Measurements from ENCODE around the gene PLXNB2.

PLXNB2 gene

DNA sequence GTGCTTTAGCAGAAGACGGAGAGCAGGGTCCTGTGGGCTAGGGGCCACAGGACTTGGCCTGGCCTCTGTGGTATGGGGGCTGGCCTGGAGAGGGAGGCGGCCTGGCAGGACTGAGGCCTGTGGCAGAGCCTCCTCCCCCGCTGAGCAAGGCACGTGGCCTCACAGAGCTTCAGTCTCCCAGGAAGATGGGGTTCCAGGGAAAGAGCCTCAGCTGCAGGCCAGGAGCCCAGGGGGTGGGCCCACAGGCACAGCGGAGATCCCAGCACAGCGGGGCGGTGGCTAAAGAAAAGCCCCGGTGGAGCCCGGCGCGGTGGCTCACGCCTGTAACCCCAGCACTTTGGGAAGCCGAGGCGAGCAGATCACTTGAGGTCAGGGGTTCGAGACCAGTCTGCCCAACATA, 48.1 kb downstream of the PLXNB2 start:
- no peak overlapping the region for H3K4me3 ChIP-seq (ENCODE audit: low read depth in 1 of 2, low read length in 2 of 2)
- ATAC-seq (ENCODE audit: insufficient read depth, low read depth) (no peak), DNase-seq (no peak)
- H4K20me1 ChIP-seq (ENCODE audit: insufficient read depth, low read length) = peaks cover 9% of the 10 kb centered on the region; the same call in 1 of the 2 replicates
- H2AFZ ChIP-seq (ENCODE audit: low read depth, low read length) = no peak overlapping the region
- H3K4me1 ChIP-seq (ENCODE audit: insufficient read depth, low read length) = no peaks in the 10 kb centered on the region
- no peak overlapping the region for H3K9ac ChIP-seq (ENCODE audit: low read depth, low read length)
- no peak for TF ChIP-seq EZH2 (IDR thresholded peaks at IDR 0.05; ENCODE audit: borderline replicate concordance, low read depth, low read length, severe bottlenecking)
- TF ChIP-seq, protein P1, sequence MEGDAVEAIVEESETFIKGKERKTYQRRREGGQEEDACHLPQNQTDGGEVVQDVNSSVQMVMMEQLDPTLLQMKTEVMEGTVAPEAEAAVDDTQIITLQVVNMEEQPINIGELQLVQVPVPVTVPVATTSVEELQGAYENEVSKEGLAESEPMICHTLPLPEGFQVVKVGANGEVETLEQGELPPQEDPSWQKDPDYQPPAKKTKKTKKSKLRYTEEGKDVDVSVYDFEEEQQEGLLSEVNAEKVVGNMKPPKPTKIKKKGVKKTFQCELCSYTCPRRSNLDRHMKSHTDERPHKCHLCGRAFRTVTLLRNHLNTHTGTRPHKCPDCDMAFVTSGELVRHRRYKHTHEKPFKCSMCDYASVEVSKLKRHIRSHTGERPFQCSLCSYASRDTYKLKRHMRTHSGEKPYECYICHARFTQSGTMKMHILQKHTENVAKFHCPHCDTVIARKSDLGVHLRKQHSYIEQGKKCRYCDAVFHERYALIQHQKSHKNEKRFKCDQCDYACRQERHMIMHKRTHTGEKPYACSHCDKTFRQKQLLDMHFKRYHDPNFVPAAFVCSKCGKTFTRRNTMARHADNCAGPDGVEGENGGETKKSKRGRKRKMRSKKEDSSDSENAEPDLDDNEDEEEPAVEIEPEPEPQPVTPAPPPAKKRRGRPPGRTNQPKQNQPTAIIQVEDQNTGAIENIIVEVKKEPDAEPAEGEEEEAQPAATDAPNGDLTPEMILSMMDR (IDR thresholded peaks at IDR 0.05; ENCODE audit: borderline replicate concordance, extremely low read depth, low read length, poor library complexity, severe bottlenecking) = no peak
- H3K27ac ChIP-seq (ENCODE audit: low read length) = no peak overlapping the region
- no peaks in the 10 kb centered on the region for H3K36me3 ChIP-seq (ENCODE audit: insufficient read depth, low read length)
- no peaks in the 10 kb centered on the region for H3K27me3 ChIP-seq (ENCODE audit: insufficient read depth, low read length, poor library complexity)
- no peaks in the 10 kb centered on the region for H3K9me3 ChIP-seq (ENCODE audit: insufficient read depth, low read length, severe bottlenecking)
- H3K79me2 ChIP-seq (ENCODE audit: insufficient read depth, low read length) = no peaks in the 10 kb centered on the region
- H3K4me2 ChIP-seq (ENCODE audit: insufficient read depth, low read length) = no peak overlapping the region

DNA sequence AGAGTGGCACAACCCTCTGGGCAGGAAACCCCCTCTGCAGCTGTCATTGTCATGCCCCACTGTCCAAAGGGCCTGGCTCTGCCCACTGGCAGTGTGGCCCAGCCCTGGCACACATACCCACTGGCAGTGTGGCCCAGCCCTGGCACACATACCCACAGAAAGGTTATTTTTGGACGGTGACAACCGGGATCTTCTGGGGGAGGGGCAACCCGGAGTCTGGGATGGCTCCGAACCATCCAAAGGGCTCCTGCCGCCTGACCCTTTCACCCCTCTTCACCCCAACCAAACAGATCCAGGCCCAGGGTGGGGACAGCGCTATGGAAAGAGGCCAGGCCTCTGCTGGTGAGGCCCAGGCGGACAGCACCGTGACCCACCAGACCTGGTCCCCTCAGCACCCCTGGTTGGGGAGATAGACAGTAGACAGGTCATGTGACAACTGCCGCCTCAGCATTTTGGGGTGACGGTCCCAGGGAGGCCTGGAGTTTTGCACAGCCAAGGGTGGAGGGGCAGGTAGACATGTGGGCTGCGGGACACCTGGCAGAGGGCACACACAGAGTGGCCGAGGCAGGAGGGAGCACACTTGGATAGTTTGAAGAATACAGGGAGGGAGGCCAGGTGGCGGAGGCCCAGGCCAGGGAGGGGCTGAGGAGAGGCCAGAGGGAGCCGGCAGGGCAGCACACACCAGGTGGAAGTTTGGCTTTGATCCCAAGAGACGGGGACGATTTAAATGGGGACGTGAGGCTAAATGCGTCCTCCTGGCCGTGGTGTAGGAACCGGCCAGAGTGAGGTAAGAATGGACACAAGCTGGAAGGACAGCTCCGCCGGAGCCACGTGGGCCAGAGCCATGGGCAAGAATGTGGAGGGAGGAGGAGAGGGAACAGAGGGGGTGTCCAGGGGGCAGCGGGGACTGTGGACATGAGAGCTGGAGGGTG, 48.8 kb downstream of the PLXNB2 start:
- no peaks in the 10 kb centered on the region for H3K27me3 ChIP-seq (ENCODE audit: insufficient read depth, low read length, poor library complexity)
- no peak overlapping the region for H3K9ac ChIP-seq (ENCODE audit: low read depth, low read length)
- DNase-seq = no peak
- no peak overlapping the region for H2AFZ ChIP-seq (ENCODE audit: low read depth, low read length)
- TF ChIP-seq, protein P1 (IDR thresholded peaks at IDR 0.05; ENCODE audit: borderline replicate concordance, extremely low read depth, low read length, poor library complexity, severe bottlenecking) = no peak
- no peak for TF ChIP-seq EZH2 (IDR thresholded peaks at IDR 0.05; ENCODE audit: borderline replicate concordance, low read depth, low read length, severe bottlenecking)
- no peak overlapping the region for H3K27ac ChIP-seq (ENCODE audit: low read length)
- no peak overlapping the region for H3K4me2 ChIP-seq (ENCODE audit: insufficient read depth, low read length)
- ATAC-seq (ENCODE audit: insufficient read depth, low read depth) = no peak
- no peaks in the 10 kb centered on the region for H3K4me1 ChIP-seq (ENCODE audit: insufficient read depth, low read length)
- H3K9me3 ChIP-seq (ENCODE audit: insufficient read depth, low read length, severe bottlenecking) = no peaks in the 10 kb centered on the region
- peaks cover 9% of the 10 kb centered on the region; the same call in 1 of the 2 replicates for H4K20me1 ChIP-seq (ENCODE audit: insufficient read depth, low read length)
- no peak overlapping the region for H3K4me3 ChIP-seq (ENCODE audit: low read depth in 1 of 2, low read length in 2 of 2)
- no peaks in the 10 kb centered on the region for H3K36me3 ChIP-seq (ENCODE audit: insufficient read depth, low read length)
- H3K79me2 ChIP-seq (ENCODE audit: insufficient read depth, low read length) = no peaks in the 10 kb centered on the region

DNA sequence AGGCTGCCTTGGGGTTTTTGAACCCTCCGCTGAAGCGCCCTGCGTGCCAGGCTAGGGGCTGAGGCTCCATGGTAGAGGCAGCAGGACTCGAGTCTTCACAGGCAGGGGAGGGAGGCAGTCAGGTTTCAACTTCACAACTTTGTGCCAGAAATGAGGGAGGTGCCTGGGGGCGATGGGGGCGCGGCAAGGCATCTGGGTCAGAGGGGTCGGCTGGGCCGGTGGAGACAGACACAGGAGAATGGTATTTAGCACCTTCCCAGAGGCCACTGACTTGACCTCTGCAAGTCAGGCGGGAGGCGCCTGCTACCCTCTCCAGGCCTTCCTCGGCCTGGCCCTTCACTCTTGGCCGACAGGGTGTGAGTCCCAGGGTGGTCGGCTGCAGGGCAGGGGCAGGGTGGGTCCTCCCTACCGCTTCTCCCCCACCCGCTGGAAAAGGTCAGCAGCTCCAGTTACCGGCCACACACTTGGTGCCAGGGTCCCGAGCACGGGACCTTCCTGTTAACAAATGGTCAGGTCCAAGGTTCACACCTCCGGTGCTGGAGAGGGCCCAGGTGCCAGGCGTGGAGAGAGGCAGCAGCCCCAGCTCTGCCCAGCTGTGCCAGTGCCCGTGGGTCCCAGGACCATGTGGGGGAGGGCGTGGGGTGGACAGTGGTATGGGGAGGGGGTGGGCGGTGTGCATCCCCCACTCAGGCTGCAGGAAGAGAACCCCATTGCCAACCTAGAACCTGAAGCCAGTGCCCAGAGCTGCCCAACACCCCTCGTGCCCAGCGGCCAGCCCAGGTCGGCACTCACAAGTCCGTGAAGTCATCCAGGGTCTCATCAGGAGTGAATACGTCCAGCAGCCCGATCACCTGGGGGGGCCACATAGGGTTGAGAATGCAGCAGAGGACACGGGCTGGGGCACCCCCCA, 49.7 kb downstream of the PLXNB2 start:
- no peaks in the 10 kb centered on the region for H3K9me3 ChIP-seq (ENCODE audit: insufficient read depth, low read length, severe bottlenecking)
- H3K79me2 ChIP-seq (ENCODE audit: insufficient read depth, low read length) = no peaks in the 10 kb centered on the region
- H2AFZ ChIP-seq (ENCODE audit: low read depth, low read length) = no peak overlapping the region
- no peaks in the 10 kb centered on the region for H3K27me3 ChIP-seq (ENCODE audit: insufficient read depth, low read length, poor library complexity)
- no peaks in the 10 kb centered on the region for H3K36me3 ChIP-seq (ENCODE audit: insufficient read depth, low read length)
- ATAC-seq (ENCODE audit: insufficient read depth, low read depth) = no peak
- H3K4me1 ChIP-seq (ENCODE audit: insufficient read depth, low read length) = no peaks in the 10 kb centered on the region
- H3K9ac ChIP-seq (ENCODE audit: low read depth, low read length) = no peak overlapping the region
- no peak for DNase-seq
- no peak overlapping the region for H3K4me3 ChIP-seq (ENCODE audit: low read depth in 1 of 2, low read length in 2 of 2)
- H3K27ac ChIP-seq (ENCODE audit: low read length) = no peak overlapping the region
- H4K20me1 ChIP-seq (ENCODE audit: insufficient read depth, low read length) = 0 out of 2 replicates have a peak, but pooled peaks cover 6% of the 10 kb centered on the region
- no peak overlapping the region for H3K4me2 ChIP-seq (ENCODE audit: insufficient read depth, low read length)
- TF ChIP-seq, protein P1 (IDR thresholded peaks at IDR 0.05; ENCODE audit: borderline replicate concordance, extremely low read depth, low read length, poor library complexity, severe bottlenecking) = no peak
- TF ChIP-seq EZH2 (IDR thresholded peaks at IDR 0.05; ENCODE audit: borderline replicate concordance, low read depth, low read length, severe bottlenecking) = no peak

All from DND-41 (cell line).